Measurements from ENCODE around the gene LOXL1. TPM values are rescaled to one million over a fixed set of nuclear protein-coding genes. Genes with fewer than 3 reads are reported as not detected.

Gene LOXL1
- total and polyA plus RNA-seq, 2 of the 13 experiments (the other 11 are each of a cell fraction or from before 2014, with no cell fraction given): 0.51 to 1.3 TPM

GRCh38 chr15:73955326-73955725, 29.1 kb downstream of the LOXL1 start (continued):
- no peak for TF ChIP-seq KLF12 (CRISPR knock-in tag; IDR thresholded peaks at IDR 0.05; ENCODE audit: borderline replicate concordance)
- TF ChIP-seq ZNF816 (CRISPR knock-in tag; IDR thresholded peaks at IDR 0.05; ENCODE audit: borderline replicate concordance): no peak
- no peak for TF ChIP-seq ZZZ3 (CRISPR knock-in tag; IDR thresholded peaks at IDR 0.05; ENCODE audit: borderline replicate concordance)
- no peak for TF ChIP-seq TSC22D2 (CRISPR knock-in tag; IDR thresholded peaks at IDR 0.05; ENCODE audit: borderline replicate concordance)
- no peak for TF ChIP-seq ZBTB49 (CRISPR knock-in tag; IDR thresholded peaks at IDR 0.05; ENCODE audit: borderline replicate concordance)
- TF ChIP-seq IKZF1 (IDR thresholded peaks at IDR 0.05): no peak
- no peak for TF ChIP-seq ZFY (CRISPR knock-in tag; IDR thresholded peaks at IDR 0.05)
- no peak for TF ChIP-seq NFYC (CRISPR knock-in tag; IDR thresholded peaks at IDR 0.05)
- no peak for TF ChIP-seq THRA (CRISPR knock-in tag; IDR thresholded peaks at IDR 0.05; ENCODE audit: borderline replicate concordance)
